GM23248 (cell line): ENCODE data around the gene OTOA.

Source experiments
- EZH2 ChIP-seq: fragments of 200-600 bp; sonication (generic); IDR thresholded peaks from 2 replicates; pipeline ENCODE4 v1.6.1; 2018; ENCODE audit warnings: antibody characterized with exemption, mild to moderate bottlenecking; ENCODE audit not compliant: insufficient read depth, poor library complexity, severe bottlenecking
- EZH2phosphoT487 ChIP-seq: fragments of 200-600 bp; sonication (generic); IDR thresholded peaks from 2 replicates; pipeline ENCODE4 v1.6.1; 2018; ENCODE audit warnings: antibody characterized with exemption, moderate library complexity, mild to moderate bottlenecking, low read depth; ENCODE audit not compliant: insufficient read depth

GRCh38 chr16:21703156-21703555, 39.4 kb downstream of the OTOA start:
- TF ChIP-seq EZH2 (no peak), EZH2phosphoT487 (no peak)
